Stimulated activated CD8-positive, alpha-beta memory T cell treated with anti-CD3 and anti-CD28 coated beads, Interleukin-12 subunit alpha, Interleukin-12 subunit beta, amount 100 ng/mL, for 24 hours (primary cell): ENCODE results near the gene MAGEA8.
"Not testable (repeated sequence)": the region's sequence is repeated elsewhere in the genome, so short reads cannot be mapped to it uniquely, and the experiment has no call there.

ENCODE experiments used
- DNase-seq: peaks from one replicate; pipeline ENCODE4 v3.0.0-alpha.2; 2020; ENCODE audit errors: extremely low read depth

MAGEA8 gene

GRCh38 chrX:149903889-149904748 is 23.1 kb downstream of the MAGEA8 start:
- no peak for DNase-seq

GRCh38 chrX:149908308-149908707 is 27.3 kb downstream of the MAGEA8 start:
- DNase-seq, result no peak

GRCh38 chrX:149908727-149909126 is 27.7 kb downstream of the MAGEA8 start:
- DNase-seq, result no peak

GRCh38 chrX:149909324-149910177 is 28.6 kb downstream of the MAGEA8 start:
- DNase-seq, result no peak

GRCh38 chrX:149910178-149910695 is 29.3 kb downstream of the MAGEA8 start:
- no peak for DNase-seq

- no peak for DNase-seq
Observed at GRCh38 chrX:149916745-149917392, 35.9 kb downstream of the MAGEA8 start.

- not testable (repeated sequence) for DNase-seq
Observed at GRCh38 chrX:149923836-149924235, 42.9 kb downstream of the MAGEA8 start.

- not testable (repeated sequence) for DNase-seq
Observed at GRCh38 chrX:149924434-149924833, 43.5 kb downstream of the MAGEA8 start.

- DNase-seq, result not testable (repeated sequence)
Observed at GRCh38 chrX:149927245-149927963, 46.4 kb downstream of the MAGEA8 start.

GRCh38 chrX:149927964-149928258 is 46.9 kb downstream of the MAGEA8 start:
- not testable (repeated sequence) for DNase-seq

- DNase-seq, result not testable (repeated sequence)
Observed at GRCh38 chrX:149928635-149929034, 47.7 kb downstream of the MAGEA8 start.

- DNase-seq, result not testable (repeated sequence)
Observed at GRCh38 chrX:149929400-149929799, 48.4 kb downstream of the MAGEA8 start, which contains the start of gene HSFX4. Gene HSFX4, plus strand, starts transcription at chrX:149929573. Its CDS starts 72 bp downstream, at chrX:149929645.

GRCh38 chrX:149931355-149931754 is 50.4 kb downstream of the MAGEA8 start:
- DNase-seq, result not testable (repeated sequence)

- DNase-seq, result not testable (repeated sequence)
Observed at GRCh38 chrX:149932150-149932549, 51.2 kb downstream of the MAGEA8 start.

- not testable (repeated sequence) for DNase-seq
Observed at GRCh38 chrX:149932970-149933369, 52.0 kb downstream of the MAGEA8 start.

- not testable (repeated sequence) for DNase-seq
Observed at GRCh38 chrX:149933547-149933946, 52.6 kb downstream of the MAGEA8 start.
